ENCODE data around the gene ERICH6.
A peak's percentile ranks its signal among the peaks of the same experiment; 100 is the strongest.

ERICH6 gene

DNA sequence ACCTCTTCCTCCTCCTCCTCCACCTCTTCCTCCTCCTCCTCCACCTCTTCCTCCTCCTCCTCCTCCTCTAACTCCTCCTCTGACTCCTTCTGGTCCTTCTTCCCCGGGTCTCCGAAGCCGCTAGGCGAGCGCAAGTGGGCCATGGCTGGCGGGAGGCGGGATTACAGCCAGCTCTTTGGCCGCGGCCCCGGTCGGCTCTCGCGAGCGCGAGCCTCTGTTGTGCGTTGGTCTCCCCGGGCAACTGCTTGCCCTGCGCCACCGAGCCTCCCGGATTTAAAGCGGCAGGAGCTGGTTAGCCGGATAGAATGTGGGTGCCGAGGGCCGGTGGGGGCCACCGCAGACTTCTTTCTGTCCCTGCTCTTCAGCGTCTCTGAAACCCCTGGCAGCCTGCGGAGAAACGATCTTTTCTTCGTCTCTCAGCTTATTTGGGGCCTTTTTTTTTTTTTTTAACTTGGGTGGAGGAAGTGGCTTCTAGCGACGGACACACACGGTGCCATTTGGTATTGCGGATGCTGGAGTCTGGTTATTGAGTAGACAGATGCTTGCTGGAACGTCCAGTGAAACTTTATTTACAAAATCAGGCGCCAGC lies at the start of gene ERICH6:
TSS of gene ERICH6 (minus strand) at position 165 of the 589 bp plus-strand sequence. CDS start at position 143, 22 bp downstream.
- peak; percentile 91 for DNase-seq

DNA sequence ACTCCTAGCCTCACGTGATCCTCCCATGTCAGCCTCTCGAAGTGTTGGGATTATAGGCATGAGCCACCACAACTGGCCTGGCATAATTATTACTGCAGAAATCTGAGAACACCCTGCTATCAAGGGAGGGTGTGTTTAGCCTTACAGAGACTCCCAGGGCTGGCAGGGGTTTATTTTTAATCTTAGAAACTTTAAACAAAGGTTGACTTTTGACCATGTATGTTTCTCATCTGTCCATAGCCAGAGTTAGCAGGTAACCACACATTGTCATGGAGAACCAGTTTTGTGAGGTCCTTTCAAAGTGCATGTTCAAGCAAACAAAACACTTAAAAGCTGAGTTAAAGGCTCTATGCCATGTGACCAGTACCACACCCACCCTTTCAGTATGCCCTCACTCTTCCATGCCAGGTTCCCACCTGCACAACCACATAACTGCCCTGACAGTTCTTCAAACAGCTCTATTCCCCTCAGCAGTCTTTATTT lies 48.1 kb upstream of the ERICH6 start:
- DNase-seq = peak; percentile 41

DNA sequence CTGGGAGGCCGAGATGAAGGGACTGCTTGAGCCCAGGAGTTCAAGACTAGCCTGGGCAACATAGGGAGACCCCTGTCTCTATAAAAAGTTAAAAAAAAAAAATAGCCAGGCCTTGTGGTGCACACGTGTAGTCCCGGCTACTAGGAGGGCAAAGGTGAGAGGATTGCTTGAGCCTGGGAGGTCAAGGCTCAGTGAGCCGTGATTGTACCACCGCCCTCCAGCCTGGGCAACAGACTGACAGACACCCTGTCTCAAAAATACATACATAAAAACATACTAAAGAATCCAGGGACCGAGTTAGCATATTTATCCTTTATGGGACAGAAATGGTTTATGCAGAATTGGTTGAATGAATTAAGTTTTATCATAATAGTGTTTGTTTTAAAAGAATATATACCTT lies 45.5 kb upstream of the ERICH6 start:
- DNase-seq = peak; percentile 29

DNA sequence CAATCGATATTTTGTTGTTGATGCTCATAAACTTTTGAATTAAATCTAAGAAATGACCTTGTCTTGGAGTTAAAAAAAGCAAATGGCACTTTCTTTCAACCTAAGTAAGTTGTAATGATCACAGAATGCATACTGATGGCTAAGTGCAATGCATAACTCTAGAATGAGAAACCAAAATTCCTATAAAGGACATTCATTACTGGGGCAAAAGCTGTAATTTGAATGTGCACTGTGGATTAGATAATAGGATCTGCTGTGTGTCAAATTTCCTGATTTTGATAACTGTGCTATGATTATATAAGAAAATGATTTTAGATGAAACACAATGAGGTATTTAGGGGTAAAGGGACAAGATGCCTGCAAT lies 44.9 kb upstream of the ERICH6 start:
- no peak for DNase-seq

DNA sequence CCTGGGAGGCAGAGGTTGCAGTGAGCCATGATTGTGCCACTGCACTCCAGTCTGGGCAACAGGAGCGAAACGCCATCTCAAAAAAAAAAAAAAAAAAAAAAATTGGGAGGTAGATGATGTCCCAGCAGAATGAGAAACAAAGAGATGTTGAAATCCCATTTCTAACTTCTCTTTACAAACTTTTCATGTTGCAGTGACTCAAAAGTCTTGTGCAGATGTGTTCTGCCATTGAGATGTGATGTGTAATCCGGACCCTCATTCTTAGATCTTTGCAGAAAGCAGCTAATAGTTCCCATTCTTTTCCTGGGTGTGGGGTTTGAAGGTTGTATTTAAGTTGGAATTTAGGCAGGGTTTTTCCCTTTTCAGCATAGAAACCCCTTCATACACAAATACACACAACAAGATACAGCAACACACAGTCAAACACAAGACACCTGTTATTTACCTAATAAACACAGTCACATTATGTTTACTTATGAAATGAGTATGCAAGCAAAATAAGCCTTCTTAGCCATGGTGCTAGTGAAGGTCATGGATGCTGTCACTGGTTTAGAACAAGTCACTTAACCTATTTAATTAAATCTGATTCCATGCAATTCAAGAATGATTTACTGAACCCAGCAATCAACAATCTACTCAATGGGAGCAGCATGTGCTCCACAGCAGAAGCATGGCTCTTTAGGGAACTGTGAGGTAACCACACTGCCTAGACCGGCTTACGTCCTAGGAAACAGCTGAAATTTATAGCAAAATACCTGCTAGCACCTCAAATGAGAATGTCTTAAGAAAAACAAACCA lies 44.4 kb upstream of the ERICH6 start:
- DNase-seq = no peak

DNA sequence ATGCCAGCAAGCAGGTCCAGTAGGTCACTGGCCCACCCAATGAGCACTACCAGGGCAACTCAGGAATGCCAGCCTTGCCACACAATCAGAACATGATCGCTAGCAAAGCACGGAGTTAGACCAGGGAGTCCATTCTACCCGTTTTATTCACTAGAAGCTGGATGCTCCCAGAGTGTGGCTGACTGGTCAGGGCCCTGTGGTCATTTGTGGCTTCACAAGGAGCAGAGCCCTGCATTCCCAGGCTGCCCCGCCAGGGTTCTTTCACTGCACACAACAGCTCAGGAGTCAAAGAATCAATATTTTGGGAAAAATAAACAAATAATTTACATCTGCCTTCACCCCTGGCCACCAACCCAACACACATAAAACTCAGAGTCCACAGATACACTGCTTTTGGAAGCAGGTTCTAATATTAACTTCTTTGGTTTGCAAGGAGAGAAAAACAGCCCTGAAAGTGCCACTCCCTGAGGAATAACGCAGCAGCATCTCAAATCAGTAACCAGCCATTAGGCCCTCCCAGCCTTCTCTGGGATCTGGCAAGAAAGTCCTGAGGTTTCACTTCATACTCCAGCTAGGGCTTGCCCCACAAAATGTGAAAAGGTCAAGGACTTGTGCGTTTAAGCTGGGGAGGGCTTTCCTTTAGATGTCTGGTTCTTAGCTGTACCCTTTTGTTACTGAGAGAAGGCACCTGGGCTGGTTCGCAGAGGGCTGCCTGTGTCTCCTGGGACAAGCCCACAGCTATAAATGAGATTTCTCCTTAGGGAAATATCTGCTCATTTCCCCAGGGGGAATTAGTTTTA lies 43.3 kb upstream of the ERICH6 start:
- DNase-seq = peak; percentile 48

DNA sequence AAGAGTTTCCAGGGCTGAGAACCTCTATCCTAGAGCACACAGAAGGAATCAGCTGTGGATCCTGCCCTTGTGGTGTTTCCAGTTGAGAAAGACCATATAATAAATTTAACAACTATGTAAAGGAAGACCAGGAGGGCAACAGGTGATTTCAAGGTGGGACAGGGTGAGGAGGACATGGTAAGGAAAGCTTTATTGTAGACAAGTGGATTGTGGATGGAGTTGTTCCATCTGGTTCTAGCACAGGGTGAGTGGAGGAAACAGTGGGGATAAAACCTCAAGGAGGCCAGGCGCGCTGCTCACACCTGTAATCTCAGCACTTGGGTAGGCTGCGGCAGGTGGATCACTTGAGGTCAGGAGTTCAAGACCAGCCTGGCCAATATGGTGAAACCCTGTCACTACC lies 42.1 kb upstream of the ERICH6 start:
- DNase-seq = no peak

DNA sequence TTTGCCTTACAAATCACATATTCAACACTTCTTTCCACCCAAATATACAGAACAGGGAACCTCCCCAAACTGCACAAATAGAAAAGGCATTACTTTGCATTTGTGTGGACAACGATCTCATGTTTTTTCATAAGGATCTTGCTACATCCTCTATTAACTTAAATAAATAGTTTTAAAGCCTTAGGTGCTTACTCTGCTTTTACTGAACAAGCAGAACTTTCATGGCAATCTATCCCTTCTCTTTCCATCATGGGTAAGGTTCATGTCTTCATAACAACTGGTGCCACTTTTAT lies 41.1 kb upstream of the ERICH6 start:
- DNase-seq = no peak

DNA sequence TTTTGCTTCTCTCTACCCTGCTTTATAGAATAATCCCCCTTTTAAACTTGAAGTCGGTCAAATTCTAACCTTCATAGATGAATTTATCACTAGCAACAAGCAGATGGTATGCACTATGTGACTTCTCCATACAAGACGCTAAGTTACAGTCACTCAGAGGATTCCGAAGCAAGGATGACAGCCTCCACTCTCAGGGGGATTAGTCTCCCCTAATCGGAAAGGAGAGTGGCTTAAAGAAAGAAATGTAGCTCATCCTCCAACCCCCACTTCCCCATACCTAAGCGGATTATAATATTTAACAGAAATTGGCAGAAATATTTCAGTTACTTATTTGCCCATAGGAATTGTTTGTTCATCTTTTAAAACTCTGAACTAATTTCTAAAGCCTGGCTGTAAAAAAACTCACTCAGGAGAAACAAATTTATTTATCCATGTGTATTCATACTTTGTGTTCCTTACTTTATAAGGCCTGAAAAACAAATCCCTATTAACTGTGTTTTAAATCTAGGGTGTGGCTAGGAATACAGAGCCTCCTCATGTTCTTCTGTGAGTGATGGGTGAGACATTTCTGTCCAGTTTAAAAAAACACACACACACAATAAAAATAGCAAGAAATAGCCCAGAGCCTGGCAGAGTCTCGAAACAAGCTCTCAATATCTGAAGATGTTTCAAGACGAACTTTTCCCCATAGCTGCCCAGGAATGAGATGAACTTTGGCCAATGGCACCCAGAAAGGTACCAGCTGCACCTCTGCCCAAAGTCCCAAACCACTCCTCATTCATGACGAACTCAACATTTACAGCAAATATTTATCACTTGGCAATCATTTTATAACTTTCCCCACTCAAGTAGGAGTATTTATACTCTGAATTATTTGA lies 40.6 kb upstream of the ERICH6 start:
- DNase-seq = no peak

DNA sequence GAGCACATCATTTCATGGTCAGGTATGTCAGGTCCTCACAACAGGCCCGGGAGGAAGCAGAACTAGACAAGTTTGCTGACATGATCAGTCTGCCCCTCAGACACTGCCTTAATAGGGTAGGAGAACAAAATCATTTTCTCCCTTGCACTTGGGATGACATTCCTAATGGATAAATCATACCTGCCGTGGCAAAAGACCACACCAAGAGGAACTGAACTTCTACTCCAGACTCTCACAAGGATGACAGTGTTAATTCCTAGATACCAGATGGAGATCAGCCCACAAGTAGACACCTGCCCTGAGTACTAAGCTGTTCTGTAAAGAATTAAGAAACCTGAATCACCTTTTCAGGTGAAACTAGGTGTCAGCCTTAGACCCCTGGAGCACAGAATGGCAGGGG lies 39.8 kb upstream of the ERICH6 start:
- DNase-seq = peak; percentile 42

DNA sequence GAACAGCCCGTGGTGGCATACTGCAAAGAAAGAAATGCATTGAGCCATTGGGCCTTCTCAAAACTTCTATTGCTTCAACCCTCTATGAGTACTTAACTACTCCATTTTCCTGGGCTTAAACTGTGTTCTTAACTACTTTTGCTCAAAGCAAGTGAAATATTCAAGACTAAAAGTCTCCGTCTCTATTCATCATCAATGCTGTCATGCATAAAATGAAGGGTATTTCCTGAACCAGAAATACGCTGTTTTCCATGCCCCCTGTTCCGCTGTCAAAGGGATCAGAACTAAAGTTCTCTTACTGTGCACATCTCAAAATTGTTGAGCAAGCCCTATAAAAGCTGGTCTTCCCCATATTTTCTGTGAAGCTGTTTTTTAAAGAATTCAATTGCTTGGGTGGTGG lies 39.0 kb upstream of the ERICH6 start:
- DNase-seq = no peak

DNA sequence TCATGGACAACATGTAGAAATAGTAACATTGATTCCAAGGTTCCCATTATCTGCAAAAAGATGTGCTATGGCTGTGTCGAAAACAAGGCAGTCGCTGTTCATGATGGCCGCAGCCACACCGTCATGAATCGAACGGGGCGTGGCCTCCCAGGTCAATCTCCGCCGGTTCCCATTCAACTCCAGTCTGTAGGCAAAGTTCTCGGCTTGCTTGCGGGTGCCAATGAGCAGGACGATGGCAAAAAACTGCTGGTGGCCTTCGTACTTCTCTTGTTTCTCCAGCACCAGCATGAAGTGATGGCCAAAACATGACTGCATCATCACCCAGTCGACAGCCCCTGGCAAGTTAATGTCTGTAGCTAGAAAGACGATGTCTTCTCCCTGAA lies 38.4 kb upstream of the ERICH6 start:
- peak; percentile 48 for DNase-seq

DNA sequence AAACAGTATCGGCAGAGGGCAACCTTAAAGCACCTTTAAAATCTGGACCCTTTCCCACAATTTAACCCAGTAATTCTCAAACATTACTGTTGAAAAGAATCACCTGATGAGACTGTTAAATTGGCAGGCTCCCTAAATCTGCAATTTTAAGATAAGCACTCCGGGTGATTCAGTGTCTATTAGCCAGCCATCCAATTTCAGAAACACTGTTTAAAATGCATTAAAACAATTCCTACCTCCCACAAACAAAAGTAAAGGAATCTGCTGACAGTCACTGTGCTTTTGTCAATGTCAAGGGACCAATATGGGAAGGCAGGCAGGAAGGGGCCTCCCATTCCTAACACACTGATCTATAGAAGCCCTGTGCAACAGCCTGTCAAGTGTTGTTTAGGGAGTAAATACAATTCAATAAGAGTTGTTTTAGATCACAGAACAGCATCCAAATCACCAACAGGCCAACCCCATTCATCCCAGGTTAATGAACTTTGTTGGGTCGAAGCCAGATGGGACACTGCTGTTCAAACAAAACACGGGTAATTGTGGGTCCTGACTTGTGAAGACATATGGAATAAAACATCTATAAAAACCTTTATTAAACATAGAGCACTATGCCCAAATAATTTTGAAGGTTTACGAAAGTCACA lies 37.9 kb upstream of the ERICH6 start:
- DNase-seq = peak; percentile 28

DNA sequence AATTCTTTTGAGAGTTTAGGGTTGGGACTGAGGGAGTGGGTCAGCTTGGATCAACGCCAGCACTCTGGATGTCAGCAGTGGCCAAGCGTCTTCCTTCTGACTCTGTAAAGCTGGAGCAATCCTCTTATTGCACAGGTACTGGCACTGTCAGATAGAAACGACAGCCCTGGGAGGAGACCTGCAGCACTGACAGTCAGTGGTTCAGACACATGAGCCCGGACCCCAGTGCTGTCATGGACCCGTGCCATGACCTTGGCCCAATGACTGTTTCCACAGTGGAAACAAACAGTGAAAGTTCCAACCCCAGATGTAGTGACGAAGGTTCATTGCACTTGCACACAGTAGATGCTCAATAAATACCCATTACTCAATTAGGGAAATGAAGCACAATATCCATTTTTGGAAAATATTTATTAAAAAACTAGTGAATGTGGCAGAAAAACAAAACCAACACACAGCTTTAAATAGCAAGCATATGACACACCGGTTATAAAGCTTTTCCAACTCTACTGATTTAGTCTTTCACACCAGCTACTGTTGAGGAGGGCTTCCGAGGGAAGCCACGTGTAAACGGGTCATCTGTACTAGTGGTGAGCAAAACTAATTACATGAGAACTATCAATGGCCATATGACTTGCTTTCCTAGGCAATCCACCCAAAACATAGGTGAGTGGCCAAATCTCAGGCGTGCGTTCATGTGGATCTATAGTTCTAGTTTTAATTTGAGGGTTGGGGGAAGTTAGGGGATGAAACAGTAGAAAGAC lies 37.2 kb upstream of the ERICH6 start:
- peak; percentile 69 for DNase-seq

DNA sequence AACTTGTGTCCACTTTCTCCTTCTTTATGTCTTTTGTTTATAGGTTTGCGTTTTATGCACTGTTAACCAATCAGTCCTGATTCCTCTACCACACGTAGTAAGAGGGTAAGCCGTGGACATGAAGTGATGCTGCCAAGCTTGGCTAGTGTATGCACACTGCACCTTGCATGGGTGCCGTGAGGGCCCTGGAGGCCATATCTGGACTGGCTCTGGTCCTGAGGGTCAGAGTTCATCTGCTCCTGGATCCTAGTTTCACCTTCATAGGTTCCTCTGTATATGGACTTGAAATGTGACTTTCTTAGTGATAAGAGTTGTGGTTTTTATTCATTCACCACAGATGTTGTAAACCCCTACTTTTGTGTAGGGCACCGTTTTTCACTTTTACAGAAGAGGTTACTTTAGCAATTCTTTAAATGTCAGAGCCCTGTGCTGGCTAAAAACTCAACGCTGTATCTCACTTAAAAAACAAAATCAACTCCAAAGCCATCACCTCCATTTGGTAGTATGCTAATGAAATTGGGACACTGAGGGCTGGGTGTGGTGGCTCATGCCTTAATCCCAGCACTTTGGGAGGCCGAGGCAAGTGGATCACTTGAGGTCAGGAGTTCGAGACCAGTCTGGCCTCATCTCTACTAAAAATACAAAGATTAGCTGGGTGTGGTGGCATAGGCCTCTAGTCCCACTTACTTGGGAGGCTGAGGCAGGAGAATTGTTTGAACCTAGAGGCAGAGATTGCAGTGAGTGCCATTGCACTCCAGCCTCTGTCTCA lies 36.3 kb upstream of the ERICH6 start:
- peak; percentile 75 for DNase-seq

DNA sequence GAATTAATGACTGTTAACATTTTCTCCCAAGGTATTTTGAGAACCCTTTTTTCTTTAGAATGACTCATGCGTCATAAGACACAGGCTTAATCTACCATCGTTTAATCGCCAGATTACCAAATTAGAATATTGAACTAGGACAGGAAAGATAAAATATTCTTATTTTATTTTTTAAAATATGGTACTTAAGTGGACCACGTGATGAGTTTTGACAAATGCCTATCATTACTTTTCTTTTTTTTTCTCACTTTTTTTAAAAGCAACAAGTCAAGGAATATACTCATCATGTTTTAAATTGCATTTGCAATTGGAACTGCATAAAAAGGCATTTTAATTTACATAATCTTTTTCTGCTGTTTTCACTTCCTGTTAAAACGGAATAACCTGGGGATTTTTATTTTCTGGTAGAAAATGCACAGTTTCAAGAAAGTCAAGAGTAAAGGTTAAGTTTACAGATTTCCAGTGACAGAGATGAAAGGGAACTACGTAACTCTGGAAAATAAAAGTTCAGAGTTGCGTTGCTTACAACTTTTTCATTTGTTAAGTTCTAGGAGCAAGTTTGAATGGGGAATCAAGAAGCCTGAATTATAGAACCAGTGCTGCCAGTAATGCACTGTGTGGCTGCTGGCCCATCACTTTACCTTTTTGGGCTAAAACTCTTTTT lies 35.6 kb upstream of the ERICH6 start:
- DNase-seq = no peak

DNA sequence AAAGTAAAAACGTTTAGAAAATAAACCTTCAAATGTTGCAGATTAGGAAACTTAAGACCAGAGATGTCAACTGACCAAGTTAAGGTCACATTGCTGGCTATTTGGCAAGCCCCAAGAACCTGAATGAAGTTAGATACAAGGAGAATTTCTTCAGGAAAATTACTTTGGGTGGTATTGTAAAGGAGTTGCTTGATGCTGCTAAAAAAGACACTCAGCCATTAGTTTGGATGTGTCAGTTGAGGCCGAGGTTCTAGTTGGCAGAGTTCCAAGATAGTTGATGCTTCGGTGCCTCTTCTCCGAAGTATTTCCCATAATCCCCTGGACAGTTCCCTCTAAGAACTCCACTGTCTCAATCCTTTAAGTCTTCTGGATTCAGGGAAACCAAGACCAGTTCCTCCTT lies 35.0 kb upstream of the ERICH6 start:
- DNase-seq = peak; percentile 34

DNA sequence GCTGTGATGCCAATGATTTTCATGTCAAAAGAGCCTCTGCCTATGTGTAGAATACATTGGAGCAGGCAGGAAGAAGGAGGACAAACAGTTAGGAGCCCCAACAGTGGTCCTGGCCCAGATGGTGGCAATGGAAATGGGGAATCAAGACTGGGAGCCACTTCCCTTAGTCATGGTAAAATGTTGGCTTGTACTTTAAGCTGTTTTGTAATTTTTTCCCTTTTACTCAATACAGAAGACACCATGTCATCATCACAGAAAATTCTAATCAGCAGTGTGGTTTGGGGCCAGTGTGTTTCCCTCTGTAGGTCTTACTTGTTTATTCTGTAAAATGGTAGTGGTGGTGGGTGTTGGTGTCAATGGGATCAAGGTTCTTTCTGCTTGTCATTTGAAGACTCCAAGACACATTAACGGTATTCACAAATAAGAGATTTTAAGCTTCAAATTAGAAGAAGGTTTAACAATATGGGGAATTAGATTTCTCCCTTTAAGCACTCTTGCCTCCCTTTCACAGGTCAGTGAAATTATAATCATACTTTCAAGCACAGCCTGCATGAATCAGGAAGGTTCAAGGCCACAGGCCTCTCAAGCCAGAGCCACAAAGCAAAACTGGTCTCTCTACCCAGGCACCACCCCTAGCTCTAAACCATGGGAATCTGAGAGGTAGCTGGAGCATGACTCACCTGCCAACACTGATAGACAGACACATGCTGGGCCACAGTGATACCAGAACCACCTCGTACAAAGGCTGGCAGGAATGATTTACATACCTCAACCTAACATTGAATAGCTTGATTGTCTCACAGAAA lies 34.4 kb upstream of the ERICH6 start:
- DNase-seq = peak; percentile 66
